Bronchial epithelial cell (primary cell): ENCODE measurements around the gene FHDC1. TPM values are rescaled to one million over a fixed set of nuclear protein-coding genes. Genes with fewer than 3 reads are reported as not detected.

Experiments used
- DNase-seq: peaks from one replicate; pipeline ENCODE4 v3.0.0-alpha.2; 2010; ENCODE audit warnings: low read depth
- FAIRE-seq: peaks from 2 replicates; lab custom pipeline; 2011; peaks lifted over from hg19 to GRCh38; lab: Jason Lieb, UNC
- H3K27me3 ChIP-seq: 2 replicates; pipeline ENCODE4 v1.5.1; 2011; ENCODE audit warnings: low read length; ENCODE audit not compliant: control insufficient read depth, insufficient read depth
- H3K36me3 ChIP-seq: 2 replicates; pipeline ENCODE4 v1.5.1; 2011; ENCODE audit warnings: low read length; ENCODE audit not compliant: control insufficient read depth, insufficient read depth
- H3K4me3 ChIP-seq: 2 replicates; pipeline ENCODE4 v1.5.1; 2011; ENCODE audit warnings: mild to moderate bottlenecking, low read depth, low read length, control low read depth
- CTCF ChIP-seq: IDR thresholded peaks from 2 replicates; pipeline ENCODE4 v1.5.1; 2011; ENCODE audit warnings: mild to moderate bottlenecking, moderate library complexity, low read length, control low read depth, inconsistent platforms; ENCODE audit not compliant: insufficient read depth, severe bottlenecking
- total RNA-seq: library from RNA; depleted of rRNA; stranded (reverse); fragments of >200 nt; gene quantifications from 2 replicates; pipeline ENCODE4 v1.2.1, GENCODE V29; 2014

The FHDC1 gene
- total RNA-seq, 1 donor from 2014 or later, result 0.53 TPM

GRCh38 chr4:153026591-153027346, 90.6 kb downstream of the FHDC1 start:
- TF ChIP-seq CTCF, result no peak
- FAIRE-seq (peak; percentile 98), DNase-seq (no peak)
- Histone ChIP-seq H3K36me3 (no peaks in the 10 kb centered on the region), H3K27me3 (no peaks in the 10 kb centered on the region), H3K4me3 (no peak overlapping the region)

GRCh38 chr4:153027866-153028265, 91.7 kb downstream of the FHDC1 start:
- FAIRE-seq (peak; percentile 50), DNase-seq (no peak)
- Histone ChIP-seq H3K27me3 (no peaks in the 10 kb centered on the region), H3K36me3 (no peaks in the 10 kb centered on the region), H3K4me3 (no peak overlapping the region)
- TF ChIP-seq CTCF, result no peak

DNA sequence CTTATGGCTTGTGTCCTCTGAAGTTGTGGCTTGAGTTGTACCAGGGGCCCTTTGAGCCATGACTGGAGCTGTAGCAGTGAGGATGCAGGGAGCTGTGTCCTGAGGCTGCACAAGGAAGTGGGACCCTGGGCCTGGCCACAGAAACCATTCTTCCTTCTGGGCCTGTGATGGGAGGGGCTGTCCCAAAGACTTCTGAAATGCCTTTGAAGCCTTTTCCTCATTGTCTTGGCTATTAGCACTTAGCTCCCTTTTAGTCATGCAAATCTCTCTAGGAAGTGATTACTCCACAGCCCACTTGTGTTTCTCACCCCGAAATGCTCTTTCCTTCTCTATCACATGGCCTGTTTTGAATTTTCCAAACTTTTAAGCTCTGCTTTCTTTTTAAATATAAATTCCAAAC, 92.4 kb downstream of the FHDC1 start:
- Histone ChIP-seq H3K27me3 (no peaks in the 10 kb centered on the region), H3K36me3 (no peaks in the 10 kb centered on the region), H3K4me3 (no peak overlapping the region)
- no peak for TF ChIP-seq CTCF
- no peak for FAIRE-seq
- DNase-seq, result no peak

Other genes with a start within 250 kb of the FHDC1 start
- gene TIGD4, start 156.6 kb upstream of the FHDC1 start, total RNA-seq, result under 0.01 and 0.38 TPM in 2 replicates
- gene ARFIP1, start 156.4 kb upstream of the FHDC1 start, total RNA-seq, result 35.8 and 41.7 TPM in 2 replicates